OCI-M2 (cell line): ENCODE results near the gene KIF1C.
"Not testable (repeated sequence)": the region's sequence is repeated elsewhere in the genome, so short reads cannot be mapped to it uniquely, and the experiment has no call there.

Experiments
- DNase-seq: peaks from one replicate; lab custom pipeline; 2025; ENCODE audit not compliant: unreplicated experiment; lab: John Stamatoyannopoulos, UW

KIF1C gene

DNA sequence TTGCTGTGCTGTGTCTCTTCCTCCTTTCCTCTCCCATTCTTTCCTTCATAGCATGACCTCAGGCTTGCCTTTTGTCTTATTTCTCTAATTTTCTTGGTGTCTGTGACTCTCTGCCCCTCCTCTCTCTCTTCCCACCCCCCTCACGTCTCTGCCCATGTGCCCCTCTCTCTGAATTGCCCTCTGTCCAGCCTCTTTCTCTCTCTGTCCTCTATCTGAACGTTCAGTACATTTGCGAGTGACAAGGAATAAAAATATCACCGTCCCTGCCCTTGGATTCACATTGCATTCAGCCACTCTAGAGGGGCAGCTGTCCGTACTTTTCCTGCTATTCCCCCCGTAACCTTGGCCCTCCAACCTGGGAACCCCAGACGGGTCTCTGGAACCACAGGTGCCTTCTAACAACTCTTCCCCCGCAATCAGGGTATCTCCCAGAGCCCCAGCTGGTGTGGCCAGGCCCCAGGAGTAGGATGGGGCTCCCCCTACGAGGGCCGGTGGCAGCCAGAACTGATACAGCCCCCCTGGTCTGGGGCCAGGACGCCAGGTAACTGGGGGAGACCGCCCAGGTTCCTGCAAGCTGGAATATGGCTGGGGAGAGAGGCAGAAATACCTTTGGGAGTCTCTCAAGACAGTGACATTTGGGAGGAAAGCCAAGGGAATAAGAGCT lies 1.8 kb downstream of the KIF1C start:
- no peak for DNase-seq

DNA sequence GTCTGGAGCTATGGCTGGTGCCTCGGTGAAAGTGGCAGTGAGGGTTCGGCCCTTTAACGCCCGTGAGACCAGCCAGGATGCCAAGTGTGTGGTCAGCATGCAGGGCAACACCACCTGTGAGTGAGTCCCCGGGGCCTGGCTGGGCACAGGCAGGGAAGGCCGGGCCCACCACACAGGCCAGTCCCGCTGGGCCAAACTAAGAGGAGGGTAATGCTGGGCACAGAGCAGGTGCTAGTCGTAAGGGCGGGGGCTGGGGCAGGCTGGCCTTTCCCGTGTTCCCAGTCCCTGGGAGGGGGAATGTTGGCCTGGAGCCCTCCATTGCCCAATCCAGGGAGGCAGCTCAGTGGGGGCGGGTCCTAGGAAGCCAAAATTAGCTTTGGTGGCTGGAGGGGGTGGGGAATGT lies 2.5 kb downstream of the KIF1C start:
- DNase-seq = no peak

DNA sequence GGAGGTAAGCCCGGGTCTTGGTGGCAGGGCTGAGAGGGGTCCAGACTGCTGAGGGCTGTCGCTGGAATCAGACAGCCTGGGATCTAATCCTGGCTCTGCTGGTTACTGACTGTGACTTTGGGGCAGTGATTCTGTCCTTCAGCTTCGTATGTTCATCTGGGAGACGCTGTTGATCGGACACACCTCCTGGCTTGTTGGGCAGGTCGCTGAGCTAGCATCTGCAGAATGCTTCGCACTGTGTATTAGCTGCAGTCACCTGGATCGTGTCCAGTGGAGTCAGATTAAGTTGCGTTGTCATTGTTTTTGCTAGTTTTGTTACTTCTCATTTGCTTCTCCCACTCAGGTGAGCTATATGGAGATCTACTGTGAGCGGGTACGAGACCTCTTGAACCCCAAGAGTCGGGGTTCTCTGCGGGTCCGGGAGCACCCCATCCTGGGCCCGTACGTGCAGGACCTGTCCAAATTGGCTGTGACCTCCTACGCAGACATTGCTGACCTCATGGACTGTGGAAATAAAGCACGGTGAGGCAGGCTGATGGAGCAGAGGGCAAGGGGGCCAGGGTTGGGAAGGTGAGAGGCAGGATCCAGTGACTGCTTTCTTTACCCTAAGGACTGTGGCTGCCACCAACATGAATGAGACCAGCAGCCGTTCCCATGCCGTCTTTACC lies 4.5 kb downstream of the KIF1C start:
- DNase-seq = no peak

DNA sequence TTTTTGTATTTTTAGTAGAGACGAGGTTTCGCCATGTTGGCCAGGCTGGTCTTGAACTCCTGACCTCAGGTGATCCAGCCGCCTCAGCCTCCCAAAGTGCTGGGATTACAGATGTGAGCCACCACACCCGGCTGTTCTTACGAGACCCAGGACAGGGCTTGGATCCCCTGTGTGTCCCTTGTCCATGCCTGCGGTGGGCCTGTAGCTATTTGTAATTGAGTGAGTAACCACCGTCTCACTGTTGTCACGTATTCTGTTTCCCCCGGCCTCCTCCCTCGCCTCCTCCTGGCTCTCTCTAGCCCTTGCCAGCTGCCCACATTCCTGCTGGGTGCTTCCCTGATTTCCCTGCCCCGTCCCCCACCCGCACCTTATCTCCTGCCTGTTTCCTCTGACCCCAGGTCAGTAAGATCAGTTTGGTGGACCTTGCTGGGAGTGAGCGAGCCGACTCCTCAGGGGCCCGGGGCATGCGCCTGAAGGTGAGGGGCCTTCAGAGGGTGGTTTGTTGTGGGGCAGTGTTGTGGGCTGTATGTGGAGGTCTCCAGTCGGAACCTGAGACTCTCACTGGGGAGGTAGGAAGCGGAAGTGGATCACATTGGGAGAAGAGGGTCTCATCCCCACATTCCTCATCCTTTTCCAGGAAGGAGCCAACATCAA lies 5.6 kb downstream of the KIF1C start:
- DNase-seq = no peak

DNA sequence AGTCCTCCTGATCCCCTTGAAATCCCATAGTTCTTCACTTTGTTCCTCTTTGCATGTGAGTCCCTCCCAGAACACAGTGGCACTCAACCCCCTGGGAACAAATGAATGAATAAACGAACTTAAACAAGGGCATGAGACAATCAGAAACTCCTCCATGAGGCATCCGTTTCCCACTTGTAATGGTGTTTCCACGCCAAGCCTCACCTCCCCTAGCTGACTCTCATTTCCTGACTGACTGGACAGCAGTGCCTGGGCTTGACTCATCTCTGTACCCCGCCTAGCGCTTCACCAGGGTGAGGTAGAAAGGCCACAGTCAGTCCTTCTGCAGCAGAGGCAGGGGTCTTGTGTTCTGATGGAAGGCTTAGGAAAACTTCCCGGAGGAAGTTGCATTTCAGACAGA lies 14.2 kb downstream of the KIF1C start:
- DNase-seq = no peak

DNA sequence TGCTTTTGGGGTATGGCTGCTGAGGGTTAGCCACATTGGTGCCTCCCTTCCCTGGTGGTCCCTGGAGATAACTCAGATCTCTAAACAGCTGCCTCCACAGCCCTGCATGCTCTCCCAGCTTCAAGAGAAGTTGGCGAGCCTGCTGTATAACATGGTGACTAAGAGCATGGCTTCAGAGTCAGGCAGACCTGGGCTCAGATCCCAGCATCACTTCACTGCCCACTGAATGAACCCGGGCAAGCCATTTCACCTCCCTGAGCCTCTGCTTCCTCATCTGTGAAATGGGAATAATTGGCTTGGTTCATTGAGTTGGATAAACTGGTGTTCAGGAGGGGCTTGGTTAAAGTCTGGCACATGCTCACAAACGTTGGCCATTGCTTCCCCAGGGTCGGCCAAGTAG lies 16.6 kb downstream of the KIF1C start:
- DNase-seq = no peak

DNA sequence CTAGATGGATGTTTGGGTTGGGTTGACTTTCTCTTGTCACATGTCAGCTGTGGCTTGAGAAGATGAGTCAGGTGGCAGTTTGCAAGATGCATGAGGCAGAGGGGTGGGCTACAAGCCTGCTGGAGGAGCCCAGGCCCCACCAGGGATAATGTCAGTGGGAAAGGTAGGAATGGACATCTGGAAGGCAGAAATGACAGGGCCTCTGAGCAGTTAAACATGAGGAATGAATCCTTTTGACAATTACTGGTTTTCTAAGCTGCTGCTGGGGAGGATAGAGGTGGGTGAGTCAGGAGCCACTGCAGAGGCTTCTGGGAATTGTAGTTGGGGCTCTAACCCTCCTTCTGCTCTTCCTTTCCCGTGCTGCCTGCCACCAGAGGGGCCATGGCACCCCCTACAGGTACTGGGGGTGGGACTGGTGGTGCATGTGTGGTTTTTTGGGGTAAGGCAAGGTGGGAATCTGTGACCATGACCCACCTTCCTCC lies 21.8 kb downstream of the KIF1C start:
- no peak for DNase-seq

DNA sequence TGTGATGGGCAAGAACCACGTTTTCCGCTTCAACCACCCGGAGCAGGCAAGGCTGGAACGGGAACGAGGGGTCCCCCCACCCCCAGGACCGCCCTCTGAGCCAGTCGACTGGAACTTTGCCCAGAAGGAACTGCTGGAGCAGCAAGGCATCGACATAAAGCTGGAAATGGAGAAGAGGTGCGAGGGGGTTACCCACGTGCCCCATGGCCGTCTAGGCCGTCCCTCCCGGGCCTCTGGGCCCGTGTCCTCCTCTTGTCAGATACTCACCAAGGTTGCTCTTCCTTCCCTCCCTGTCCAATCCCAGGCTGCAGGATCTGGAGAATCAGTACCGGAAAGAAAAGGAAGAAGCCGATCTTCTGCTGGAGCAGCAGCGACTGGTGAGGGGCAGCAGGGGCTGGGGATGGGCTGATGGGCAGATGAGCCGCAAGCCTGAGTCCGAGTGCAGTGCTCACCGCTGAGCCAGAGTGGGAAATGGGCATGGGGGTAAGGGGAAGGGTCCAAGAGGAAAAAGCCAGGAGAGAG lies 22.8 kb downstream of the KIF1C start:
- no peak for DNase-seq

DNA sequence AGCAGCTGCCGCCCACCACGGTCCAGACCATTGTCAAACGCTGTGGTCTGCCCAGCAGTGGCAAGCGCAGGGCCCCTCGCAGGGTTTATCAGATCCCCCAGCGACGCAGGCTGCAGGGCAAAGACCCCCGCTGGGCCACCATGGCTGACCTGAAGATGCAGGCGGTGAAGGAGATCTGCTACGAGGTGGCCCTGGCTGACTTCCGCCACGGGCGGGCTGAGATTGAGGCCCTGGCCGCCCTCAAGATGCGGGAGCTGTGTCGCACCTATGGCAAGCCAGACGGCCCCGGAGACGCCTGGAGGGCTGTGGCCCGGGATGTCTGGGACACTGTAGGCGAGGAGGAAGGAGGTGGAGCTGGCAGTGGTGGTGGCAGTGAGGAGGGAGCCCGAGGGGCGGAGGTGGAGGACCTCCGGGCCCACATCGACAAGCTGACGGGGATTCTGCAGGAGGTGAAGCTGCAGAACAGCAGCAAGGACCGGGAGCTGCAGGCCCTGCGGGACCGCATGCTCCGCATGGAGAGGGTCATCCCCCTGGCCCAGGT lies 24.5 kb downstream of the KIF1C start:
- DNase-seq = no peak

DNA sequence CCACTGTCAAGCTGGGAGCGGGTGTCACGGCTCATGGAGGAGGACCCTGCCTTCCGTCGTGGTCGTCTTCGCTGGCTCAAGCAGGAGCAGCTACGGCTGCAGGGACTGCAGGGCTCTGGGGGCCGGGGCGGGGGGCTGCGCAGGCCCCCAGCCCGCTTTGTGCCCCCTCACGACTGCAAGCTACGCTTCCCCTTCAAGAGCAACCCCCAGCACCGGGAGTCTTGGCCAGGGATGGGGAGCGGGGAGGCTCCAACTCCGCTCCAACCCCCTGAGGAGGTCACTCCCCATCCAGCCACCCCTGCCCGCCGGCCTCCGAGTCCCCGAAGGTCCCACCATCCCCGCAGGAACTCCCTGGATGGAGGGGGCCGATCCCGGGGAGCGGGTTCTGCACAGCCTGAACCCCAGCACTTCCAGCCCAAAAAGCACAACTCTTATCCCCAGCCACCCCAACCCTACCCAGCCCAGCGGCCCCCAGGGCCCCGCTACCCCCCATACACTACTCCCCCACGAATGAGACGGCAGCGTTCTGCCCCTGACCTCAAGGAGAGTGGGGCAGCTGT lies 25.9 kb downstream of the KIF1C start:
- DNase-seq = no peak

DNA sequence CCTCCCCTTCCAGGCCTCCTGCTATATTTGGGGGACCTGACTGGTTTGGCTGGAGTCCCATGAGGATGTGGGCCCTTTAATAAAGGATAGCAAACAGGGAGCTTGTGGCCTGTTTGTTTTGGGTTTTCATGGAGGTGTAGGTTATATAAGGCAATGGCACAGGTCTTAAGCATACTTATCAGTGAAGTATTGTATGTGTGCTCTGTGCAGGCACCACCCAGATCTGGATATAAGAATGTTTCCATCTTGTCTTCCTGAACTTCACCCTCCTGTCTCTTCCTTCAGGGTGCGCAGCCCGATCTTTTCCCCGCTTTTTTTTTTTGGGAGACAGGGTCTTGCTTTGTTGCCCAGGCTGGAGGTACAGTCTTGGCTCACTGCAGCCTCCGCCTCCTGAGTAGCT lies 26.9 kb downstream of the KIF1C start:
- no peak for DNase-seq

DNA sequence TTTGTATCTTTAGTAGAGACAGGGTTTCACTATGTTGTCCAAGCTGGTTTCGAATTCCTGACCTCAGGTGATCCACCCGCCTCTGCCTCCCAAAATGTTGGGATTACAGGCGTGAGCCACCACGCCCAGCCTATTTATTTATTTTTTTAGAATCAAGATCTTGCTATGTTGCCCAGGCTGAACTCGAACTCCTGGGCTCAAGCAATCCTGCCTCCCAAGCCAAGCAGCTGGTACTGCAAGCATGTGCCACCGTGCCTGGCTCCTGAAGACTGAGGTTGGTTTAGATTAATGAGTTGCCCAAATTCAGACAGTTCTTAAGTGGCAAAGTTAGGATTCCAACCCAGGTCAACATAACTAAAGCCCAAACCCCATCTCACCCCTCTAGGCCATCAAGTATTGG lies 29.5 kb downstream of the KIF1C start:
- no peak for DNase-seq

DNA sequence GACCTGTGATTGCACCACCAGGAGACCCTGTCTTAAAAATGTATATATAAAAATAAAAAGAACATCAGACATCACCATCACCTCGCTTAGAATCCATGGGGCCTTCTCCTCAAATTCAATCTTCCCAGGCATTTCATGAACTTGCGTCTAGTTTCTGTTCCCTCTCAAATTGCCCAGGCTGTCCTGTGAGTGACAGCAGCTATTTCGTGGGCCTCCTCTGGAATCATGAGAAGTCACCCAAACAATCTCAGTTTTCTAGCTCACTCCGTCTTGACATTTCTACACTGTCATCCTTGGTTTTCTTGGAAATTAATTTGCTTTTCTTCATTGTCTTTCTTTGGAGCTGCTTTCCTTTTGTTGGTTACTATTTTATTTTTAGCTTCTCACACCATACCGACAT lies 30.2 kb downstream of the KIF1C start:
- DNase-seq = no peak

DNA sequence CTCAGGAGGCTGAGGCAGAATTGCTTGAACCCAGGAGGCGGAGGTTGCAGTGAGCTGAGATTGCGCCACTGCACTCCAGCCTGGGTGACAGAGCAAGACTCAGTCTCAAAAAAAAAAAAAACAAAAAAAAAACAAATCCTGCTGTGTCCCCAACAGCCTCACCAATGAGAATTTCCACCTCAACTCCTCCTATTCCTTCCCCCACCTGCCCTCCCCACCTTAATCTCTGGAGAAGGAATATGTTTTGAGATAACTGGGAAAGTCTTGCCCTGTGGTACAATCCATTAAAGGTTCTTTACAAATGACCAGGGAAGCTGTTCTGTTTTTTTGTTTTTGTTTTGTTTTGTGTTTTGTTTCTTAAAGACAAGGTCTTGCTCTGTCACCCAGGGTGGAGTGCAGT lies 32.4 kb downstream of the KIF1C start:
- not testable (repeated sequence) for DNase-seq

DNA sequence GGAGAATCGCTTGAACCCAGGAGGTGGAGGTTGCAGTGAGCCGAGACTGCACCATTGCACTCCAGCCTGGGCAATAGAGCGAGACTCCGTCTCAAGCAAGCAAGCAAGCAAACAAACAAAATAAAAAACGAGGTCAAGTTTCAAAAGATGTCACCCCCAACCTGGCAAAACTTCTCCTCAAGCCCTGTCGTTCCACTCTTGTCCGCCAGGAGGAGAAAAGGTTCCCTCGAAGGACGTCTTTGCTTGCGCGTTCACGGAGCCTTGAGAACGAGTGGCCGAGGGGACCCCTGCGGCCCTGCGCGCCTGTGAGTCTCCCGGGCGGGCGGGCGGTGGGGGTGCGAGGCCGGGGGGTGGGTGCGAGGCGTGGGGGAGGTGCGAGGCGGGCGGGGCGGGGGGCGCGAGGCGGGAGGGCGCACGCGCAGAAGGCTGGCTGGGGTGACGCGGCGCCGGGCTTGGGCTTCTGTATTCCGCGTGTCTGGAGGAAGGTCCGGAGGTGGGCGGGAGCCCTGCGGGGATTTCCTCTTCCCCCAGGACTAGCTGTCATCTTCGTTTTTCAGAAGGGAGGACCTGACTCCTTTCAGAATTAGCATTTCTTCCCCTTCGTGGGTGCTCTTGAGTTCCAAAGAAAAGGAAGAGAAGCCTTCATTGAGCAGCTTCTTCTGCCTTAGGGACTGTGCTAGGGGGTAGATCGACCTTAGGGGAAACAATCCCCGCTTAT lies 33.8 kb downstream of the KIF1C start:
- peak; percentile 32 for DNase-seq

DNA sequence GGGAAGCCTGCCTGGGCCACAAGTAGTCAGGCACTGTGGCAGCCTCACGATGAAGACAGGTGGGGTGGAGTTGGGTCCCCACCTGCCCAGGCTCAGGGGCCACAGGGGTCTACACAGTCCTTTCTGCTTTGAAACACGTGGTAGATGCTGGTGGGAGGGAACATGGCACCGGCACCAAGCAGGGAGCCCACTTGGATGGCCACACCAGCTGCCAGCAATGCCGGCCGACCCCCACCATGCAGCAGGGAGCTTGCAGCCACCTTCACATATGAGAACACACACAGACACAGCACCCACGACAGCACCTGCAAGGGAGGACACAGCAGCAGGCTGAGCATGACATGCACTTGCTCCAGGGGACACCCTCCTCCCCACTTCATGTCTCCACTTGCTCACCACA lies 35.1 kb downstream of the KIF1C start:
- no peak for DNase-seq

DNA sequence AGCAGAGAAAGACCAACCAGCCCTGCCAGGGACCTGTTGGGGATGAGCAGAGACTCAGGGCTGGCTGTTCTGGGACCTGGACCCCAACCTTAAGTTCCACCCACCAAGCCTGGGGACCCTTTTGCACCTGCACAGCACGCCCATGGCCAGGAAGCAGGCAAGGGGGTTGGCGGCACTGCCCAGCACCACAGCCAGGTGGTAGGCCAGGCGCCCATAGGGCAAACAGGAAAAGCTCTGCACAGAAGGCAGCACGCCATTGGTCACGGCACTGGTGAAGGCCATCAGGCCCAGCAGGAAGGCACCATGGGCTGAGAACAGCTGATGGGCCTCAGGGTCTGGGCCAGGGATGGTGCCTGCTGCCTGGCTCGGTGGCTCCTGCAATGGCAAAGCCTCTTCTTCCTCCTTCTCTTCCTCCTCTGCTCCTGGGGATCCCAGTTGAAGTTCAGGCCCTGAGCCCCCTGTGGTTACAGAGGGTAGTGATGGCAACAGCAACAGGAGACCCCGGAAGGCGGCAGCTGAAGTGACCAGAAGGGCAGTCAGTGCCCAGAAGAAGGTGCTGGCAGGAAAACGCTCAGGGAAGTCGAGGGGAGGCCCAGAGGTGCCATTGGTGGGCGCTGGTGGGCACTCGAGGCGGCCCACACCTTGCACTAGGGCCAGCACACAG lies 35.7 kb downstream of the KIF1C start:
- DNase-seq = no peak

DNA sequence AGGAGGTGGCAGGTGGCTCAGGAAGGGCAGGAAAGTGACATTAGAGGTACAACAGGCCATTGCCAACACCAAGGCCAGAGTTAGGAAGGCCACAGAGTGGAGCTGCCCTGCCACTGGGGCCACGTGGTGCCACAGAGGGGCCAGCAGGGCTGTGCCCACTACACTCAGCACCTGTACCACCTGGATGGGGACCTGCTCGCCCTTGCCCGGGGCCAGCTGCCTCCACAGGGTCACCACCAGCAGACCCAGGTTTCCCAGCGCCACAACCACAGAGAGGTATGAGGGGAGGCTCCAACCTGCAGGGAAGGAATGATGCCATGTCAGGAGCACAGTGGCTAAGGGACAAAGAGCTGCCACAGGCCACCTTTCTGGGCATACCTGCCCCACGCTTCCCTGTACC lies 36.3 kb downstream of the KIF1C start:
- no peak for DNase-seq

DNA sequence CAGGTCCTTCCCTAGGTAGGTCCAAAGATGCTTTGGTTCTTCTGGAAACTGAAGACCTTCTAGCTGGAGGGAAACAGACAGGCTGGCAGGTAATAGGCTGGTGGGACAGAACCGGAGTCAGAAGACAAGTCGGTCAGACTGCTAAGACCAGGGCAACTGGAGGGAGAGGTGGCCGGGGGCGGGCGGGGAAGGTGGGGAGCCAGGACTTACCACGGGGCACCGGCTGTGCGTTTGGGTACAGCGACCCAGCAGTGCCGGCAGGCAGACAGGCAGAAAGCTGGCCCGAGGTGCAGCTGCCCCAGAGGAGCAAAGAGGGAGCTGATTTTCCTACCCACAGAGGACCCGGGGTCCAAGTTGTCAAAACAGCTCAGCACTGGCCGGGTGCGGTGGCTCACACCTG lies 36.9 kb downstream of the KIF1C start:
- no peak for DNase-seq

DNA sequence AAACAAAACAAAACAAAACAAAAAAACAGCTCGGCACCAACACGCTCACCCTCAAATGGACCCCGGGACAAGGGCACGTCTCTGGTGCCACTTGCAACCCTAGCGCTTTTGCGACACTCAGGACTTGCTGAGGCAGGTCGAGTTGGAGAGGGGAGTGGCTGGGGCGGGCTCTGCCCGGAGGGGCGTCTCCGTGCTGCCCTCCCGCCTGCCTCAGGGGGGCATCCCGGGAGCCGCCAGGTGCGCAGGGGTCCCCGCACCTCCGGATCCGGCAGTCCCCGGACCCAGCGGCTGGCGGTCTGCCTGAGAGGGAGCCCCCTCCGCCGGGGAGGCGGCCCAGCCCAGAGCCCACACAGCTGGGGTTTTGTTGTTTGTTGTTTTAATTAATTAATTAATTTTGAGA lies 37.6 kb downstream of the KIF1C start, which contains the start of gene SLC52A1:
Gene SLC52A1, minus strand, starts transcription at position 112 of the 400 bp plus-strand sequence. CDS start 820 bp downstream, outside the sequence.
- no peak for DNase-seq
